BE2C (cell line): Measurements from ENCODE around the gene CDH4.

Experiments used
- DNase-seq: peaks from one replicate; pipeline ENCODE4 v3.0.0-alpha.2; 2020
- H3K27me3 ChIP-seq: fragments of 250-450 bp; sonication (Bioruptor Pico); 2 replicates; pipeline ENCODE4 v1.5.1; 2020; ENCODE audit warnings: mild to moderate bottlenecking
- H3K36me3 ChIP-seq: fragments of 250-450 bp; sonication (Bioruptor Pico); 2 replicates; pipeline ENCODE4 v1.5.1; 2020; ENCODE audit warnings: mild to moderate bottlenecking
- H3K4me1 ChIP-seq: fragments of 250-450 bp; sonication (Bioruptor Pico); 2 replicates; pipeline ENCODE4 v1.5.1; 2020
- H3K4me3 ChIP-seq: 2 replicates; pipeline ENCODE4 v1.5.1; 2011; ENCODE audit warnings: low read depth, low read length
- H3K9me3 ChIP-seq: fragments of 250-450 bp; sonication (Bioruptor Pico); 2 replicates; pipeline ENCODE4 v1.5.1; 2020
- TF ChIP-seq, protein P1 (sequence below): IDR thresholded peaks from 2 replicates; pipeline ENCODE4 v1.5.1; 2012; ENCODE audit warnings: mild to moderate bottlenecking, low read depth, low read length

The CDH4 gene

DNA sequence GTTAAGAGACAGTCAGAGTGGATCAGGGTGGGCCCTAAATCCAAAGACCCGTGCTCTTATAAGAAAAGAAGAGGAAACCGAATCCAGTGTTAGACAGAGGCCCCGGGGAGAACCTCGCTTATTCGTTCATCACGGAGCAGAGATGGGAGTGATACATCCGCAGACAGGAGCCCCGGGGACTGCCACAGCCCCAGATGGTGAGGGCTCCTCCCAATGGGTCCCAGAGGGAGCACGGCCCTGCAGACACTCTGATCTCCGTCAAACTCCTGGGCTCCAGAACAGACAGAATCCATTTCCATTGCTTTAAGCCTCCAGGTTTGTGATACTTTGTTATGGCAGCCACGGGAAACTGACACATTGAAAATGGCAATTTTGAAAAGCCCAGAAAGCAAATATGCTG lies 47.0 kb downstream of the CDH4 start:
- Histone ChIP-seq H3K36me3 (no peaks in the 10 kb centered on the region), H3K9me3 (no peaks in the 10 kb centered on the region), H3K27me3 (no peaks in the 10 kb centered on the region), H3K4me1 (no peaks in the 10 kb centered on the region), H3K4me3 (no peak overlapping the region)
- TF ChIP-seq, protein P1, sequence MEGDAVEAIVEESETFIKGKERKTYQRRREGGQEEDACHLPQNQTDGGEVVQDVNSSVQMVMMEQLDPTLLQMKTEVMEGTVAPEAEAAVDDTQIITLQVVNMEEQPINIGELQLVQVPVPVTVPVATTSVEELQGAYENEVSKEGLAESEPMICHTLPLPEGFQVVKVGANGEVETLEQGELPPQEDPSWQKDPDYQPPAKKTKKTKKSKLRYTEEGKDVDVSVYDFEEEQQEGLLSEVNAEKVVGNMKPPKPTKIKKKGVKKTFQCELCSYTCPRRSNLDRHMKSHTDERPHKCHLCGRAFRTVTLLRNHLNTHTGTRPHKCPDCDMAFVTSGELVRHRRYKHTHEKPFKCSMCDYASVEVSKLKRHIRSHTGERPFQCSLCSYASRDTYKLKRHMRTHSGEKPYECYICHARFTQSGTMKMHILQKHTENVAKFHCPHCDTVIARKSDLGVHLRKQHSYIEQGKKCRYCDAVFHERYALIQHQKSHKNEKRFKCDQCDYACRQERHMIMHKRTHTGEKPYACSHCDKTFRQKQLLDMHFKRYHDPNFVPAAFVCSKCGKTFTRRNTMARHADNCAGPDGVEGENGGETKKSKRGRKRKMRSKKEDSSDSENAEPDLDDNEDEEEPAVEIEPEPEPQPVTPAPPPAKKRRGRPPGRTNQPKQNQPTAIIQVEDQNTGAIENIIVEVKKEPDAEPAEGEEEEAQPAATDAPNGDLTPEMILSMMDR = no peak
- DNase-seq = no peak

GRCh38 chr20:61299618-61300017 lies 47.6 kb downstream of the CDH4 start:
- H3K4me1 ChIP-seq = no peaks in the 10 kb centered on the region
- DNase-seq = no peak
- H3K27me3 ChIP-seq = no peaks in the 10 kb centered on the region
- H3K9me3 ChIP-seq = no peaks in the 10 kb centered on the region
- TF ChIP-seq, protein P1 = no peak
- no peak overlapping the region for H3K4me3 ChIP-seq
- H3K36me3 ChIP-seq = no peaks in the 10 kb centered on the region

DNA sequence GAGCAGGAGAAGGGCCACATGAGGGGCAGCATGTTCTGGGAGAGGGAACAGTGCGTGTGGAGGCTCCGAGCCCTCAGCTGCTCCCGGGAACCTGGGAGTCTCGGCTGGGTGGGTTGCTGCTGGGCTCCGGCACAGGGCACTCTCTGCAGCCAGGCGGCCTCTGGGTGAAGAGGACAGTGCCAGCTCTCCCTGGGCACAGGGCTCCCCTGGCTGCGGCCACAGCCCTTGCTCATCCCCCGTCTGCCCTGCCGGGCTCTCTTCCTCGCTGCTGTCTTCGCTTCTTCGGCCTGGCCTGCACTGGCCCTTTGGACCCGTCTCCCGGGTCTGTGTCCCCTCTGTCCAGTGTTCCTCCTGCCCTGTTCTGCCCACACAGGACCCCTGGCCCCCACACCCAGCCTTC lies 48.2 kb downstream of the CDH4 start:
- H3K4me3 ChIP-seq = no peak overlapping the region
- no peaks in the 10 kb centered on the region for H3K9me3 ChIP-seq
- H3K27me3 ChIP-seq = no peaks in the 10 kb centered on the region
- TF ChIP-seq, protein P1 = no peak
- H3K36me3 ChIP-seq = no peaks in the 10 kb centered on the region
- no peak for DNase-seq
- H3K4me1 ChIP-seq = no peaks in the 10 kb centered on the region

- TF ChIP-seq, protein P1 = no peak
- no peaks in the 10 kb centered on the region for H3K36me3 ChIP-seq
- H3K4me1 ChIP-seq = no peaks in the 10 kb centered on the region
- H3K4me3 ChIP-seq = no peak overlapping the region
- H3K27me3 ChIP-seq = no peaks in the 10 kb centered on the region
- no peak for DNase-seq
- H3K9me3 ChIP-seq = no peaks in the 10 kb centered on the region
Observed at GRCh38 chr20:61300709-61301108, 48.6 kb downstream of the CDH4 start.

GRCh38 chr20:61301711-61302525 lies 49.9 kb downstream of the CDH4 start:
- H3K4me3 ChIP-seq = no peak overlapping the region
- DNase-seq = no peak
- no peaks in the 10 kb centered on the region for H3K9me3 ChIP-seq
- no peaks in the 10 kb centered on the region for H3K27me3 ChIP-seq
- no peaks in the 10 kb centered on the region for H3K36me3 ChIP-seq
- TF ChIP-seq, protein P1 = no peak
- no peaks in the 10 kb centered on the region for H3K4me1 ChIP-seq

DNA sequence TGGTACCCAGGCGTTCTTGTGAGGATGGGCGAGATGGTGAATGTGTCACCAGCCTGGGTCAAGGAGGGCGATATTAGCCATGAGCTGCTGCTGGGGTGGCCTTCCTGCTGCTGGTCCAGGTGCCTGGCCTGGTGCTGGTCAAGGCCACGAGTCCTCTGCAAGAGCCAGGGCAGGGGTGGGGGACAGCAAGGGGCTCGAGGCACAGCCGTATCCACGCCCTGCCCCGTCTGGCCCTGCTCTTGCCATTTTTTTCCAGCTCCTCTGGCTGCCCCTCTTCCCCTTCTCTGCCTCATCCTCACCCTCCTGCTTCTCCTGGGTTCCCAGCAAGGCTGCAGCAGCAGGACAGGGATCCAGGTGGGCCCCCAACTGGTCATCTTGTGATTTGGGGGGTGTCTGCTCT lies 51.2 kb downstream of the CDH4 start:
- Histone ChIP-seq H3K4me1 (no peaks in the 10 kb centered on the region), H3K9me3 (no peaks in the 10 kb centered on the region), H3K36me3 (no peaks in the 10 kb centered on the region), H3K4me3 (no peak overlapping the region), H3K27me3 (no peaks in the 10 kb centered on the region)
- TF ChIP-seq, protein P1 = no peak
- no peak for DNase-seq
